ENCODE data around the gene LYRM4. TPM values are rescaled to one million over a fixed set of nuclear protein-coding genes. Genes with fewer than 3 reads are reported as not detected.

LYRM4 gene
- polyA plus RNA-seq, 1 donor (not counting 4 experiments of a cell fraction or from before 2014, with no cell fraction given) = 41.1 TPM

GRCh38 chr6:5266423-5266822 is 5.7 kb upstream of the LYRM4 start:
- Histone ChIP-seq H3K36me3 (ENCODE audit: control insufficient read depth in 2 of 2, extremely low read depth in 1 of 2, insufficient read depth in 2 of 2, low read length in 2 of 2) (no peaks in the 10 kb centered on the region), H3K9ac (ENCODE audit: control insufficient read depth, extremely low read depth, insufficient read depth, low read length) (no peak overlapping the region), H3K4me1 (ENCODE audit: control insufficient read depth, extremely low read depth, insufficient read depth, low read length) (peaks cover 8% of the 10 kb centered on the region), H2AFZ (ENCODE audit: control insufficient read depth, low read length) (no peak overlapping the region), H3K27me3 (ENCODE audit: control insufficient read depth, extremely low read depth, insufficient read depth, low read length) (no peaks in the 10 kb centered on the region), H3K4me2 (ENCODE audit: control insufficient read depth, extremely low read depth, insufficient read depth, low read depth, low read length) (no peak overlapping the region), H3K27ac (ENCODE audit: control insufficient read depth, insufficient read depth, low read length) (no peak overlapping the region), H3K9me1 (ENCODE audit: control insufficient read depth, extremely low read depth, insufficient read depth, low read length) (no peaks in the 10 kb centered on the region), H3K79me2 (ENCODE audit: control insufficient read depth, insufficient read depth, low read length) (peaks cover 47% of the 10 kb centered on the region), H3K4me3 (ENCODE audit: control insufficient read depth in 2 of 3, extremely low read depth in 1 of 3, insufficient read depth in 2 of 3, low read depth in 1 of 3, low read length in 3 of 3) (no peak overlapping the region), H4K20me1 (ENCODE audit: control insufficient read depth, extremely low read depth, insufficient read depth, low read length) (no peaks in the 10 kb centered on the region), H3K9me3 (ENCODE audit: control insufficient read depth, low read depth, low read length) (no peaks in the 10 kb centered on the region)
- dilution Hi-C loops (cut with MboI; ENCODE audit: extremely low pct_ligation_motif_present, low sequenced_read_pairs) = no loop called here
- TF ChIP-seq CTCF (optimal IDR thresholded peaks at IDR 0.05 in 1 of 3, IDR thresholded peaks at IDR 0.05 in 1 of 3, conservative IDR thresholded peaks at IDR 0.05 in 1 of 3; ENCODE audit: extremely low read depth in 1 of 3, insufficient read depth in 2 of 3, low read length in 3 of 3) = no peak
- TF ChIP-seq EZH2 (IDR thresholded peaks at IDR 0.05; ENCODE audit: low read length) = no peak
- DNase-seq (ENCODE audit: low read depth, low spot score) (no peak), FAIRE-seq (no peak)

- H3K79me2 ChIP-seq (ENCODE audit: control insufficient read depth, insufficient read depth, low read length) = peaks cover 67% of the 10 kb centered on the region
- H4K20me1 ChIP-seq (ENCODE audit: control insufficient read depth, extremely low read depth, insufficient read depth, low read length) = no peaks in the 10 kb centered on the region
- dilution Hi-C loops (cut with MboI; ENCODE audit: extremely low pct_ligation_motif_present, low sequenced_read_pairs) = no loop called here
- peak overlapping the region; percentile 96 for H3K27ac ChIP-seq (ENCODE audit: control insufficient read depth, insufficient read depth, low read length)
- FAIRE-seq = no peak
- peak overlapping the region; percentile 71 to 98 (median 80) for H3K4me3 ChIP-seq (ENCODE audit: control insufficient read depth in 2 of 3, extremely low read depth in 1 of 3, insufficient read depth in 2 of 3, low read depth in 1 of 3, low read length in 3 of 3)
- DNase-seq (ENCODE audit: low read depth, low spot score) = no peak
- no peaks in the 10 kb centered on the region for H3K27me3 ChIP-seq (ENCODE audit: control insufficient read depth, extremely low read depth, insufficient read depth, low read length)
- H3K4me2 ChIP-seq (ENCODE audit: control insufficient read depth, extremely low read depth, insufficient read depth, low read depth, low read length) = peak overlapping the region; percentile 73
- peak overlapping the region; percentile 98 for H3K9ac ChIP-seq (ENCODE audit: control insufficient read depth, extremely low read depth, insufficient read depth, low read length)
- no peaks in the 10 kb centered on the region for H3K9me3 ChIP-seq (ENCODE audit: control insufficient read depth, low read depth, low read length)
- H2AFZ ChIP-seq (ENCODE audit: control insufficient read depth, low read length) = peak overlapping the region; percentile 96
- peaks cover 0 to 17% of the 10 kb centered on the region in 2 experiments for H3K36me3 ChIP-seq (ENCODE audit: control insufficient read depth in 2 of 2, extremely low read depth in 1 of 2, insufficient read depth in 2 of 2, low read length in 2 of 2)
- H3K4me1 ChIP-seq (ENCODE audit: control insufficient read depth, extremely low read depth, insufficient read depth, low read length) = peaks cover 12% of the 10 kb centered on the region
- H3K9me1 ChIP-seq (ENCODE audit: control insufficient read depth, extremely low read depth, insufficient read depth, low read length) = no peaks in the 10 kb centered on the region
- no peak for TF ChIP-seq CTCF (optimal IDR thresholded peaks at IDR 0.05 in 1 of 3, IDR thresholded peaks at IDR 0.05 in 1 of 3, conservative IDR thresholded peaks at IDR 0.05 in 1 of 3; ENCODE audit: extremely low read depth in 1 of 3, insufficient read depth in 2 of 3, low read length in 3 of 3)
- no peak for TF ChIP-seq EZH2 (IDR thresholded peaks at IDR 0.05; ENCODE audit: low read length)
These were observed 877 bp upstream of the LYRM4 start for GRCh38 chr6:5261545-5262109.
